GM21825 (cell line): ENCODE measurements around the gene MICAL2.

Source experiments
- ATAC-seq: cut with Tn5 transposase; IDR thresholded peaks from one replicate; pipeline ENCODE4 v1.9.1; 2021; ENCODE audit warnings: mild to moderate bottlenecking, moderate library complexity; ENCODE audit not compliant: unreplicated experiment

Gene MICAL2

DNA sequence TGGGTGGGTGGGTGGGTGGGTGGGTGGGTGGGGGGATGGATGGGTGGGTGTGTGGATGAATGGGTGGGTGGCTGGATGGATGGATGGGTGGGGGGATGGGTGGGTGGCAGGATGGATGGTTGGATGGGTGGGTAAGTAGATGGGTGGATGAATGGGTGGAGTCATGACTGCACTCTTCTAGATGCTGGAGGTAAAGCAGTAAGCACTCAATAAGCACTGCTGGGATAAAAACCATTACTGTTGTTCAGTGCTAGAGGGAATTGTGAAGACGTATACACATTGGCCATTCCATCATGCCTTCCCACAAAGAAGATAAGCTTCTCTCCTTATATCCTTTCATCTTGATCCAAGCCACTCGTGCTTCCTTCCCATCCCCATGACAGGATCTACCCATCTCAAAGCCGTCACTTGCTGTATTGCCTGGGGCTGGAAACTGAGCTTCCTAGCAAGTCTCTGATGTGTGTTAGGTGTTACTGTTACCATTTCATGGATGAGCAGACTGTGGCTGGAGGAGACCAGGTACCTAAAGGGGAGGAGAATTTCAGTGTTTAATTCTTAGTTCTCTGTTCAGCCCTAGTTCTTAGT lies 74.8 kb downstream of the MICAL2 start:
- no peak for ATAC-seq

DNA sequence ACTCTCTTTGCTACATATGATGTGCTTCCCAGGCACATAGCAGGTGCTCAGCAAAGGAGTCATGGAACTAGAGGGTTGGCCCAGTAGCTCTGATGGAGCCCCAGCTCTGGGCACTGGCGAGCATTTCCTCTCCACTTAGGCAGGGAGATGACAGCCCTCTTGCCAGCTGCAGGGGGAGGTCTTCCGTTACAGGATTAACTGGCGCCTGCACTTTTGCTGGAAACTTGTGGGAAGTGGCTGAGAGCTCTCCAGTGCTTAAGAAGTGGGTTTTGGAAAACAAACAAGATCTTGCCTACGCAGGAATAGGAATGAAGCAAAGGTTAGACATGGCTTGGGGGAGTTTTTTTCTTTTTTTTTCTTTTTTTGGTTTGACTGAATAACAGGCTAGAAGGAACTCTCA lies 75.5 kb downstream of the MICAL2 start:
- no peak for ATAC-seq

DNA sequence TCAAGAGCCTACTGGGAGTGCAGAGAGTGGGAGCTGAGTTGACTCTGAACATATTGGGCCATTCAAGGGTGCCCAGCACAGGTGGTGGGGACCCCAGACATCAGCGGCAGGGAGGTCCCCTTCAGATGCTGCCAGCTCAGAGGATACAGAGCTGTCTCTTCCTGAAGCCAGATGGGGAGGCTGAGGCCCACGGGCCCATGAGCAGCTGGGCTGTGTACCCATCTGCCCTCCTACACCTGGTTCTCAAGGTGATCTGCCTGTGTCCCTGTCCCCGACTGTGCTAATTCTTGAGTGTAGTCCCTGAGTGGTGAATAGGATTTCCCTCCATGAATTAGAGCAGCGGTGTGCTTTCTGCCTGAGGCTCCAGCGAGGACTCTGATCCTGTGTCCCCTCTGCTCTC lies 76.3 kb downstream of the MICAL2 start:
- ATAC-seq, result no peak

DNA sequence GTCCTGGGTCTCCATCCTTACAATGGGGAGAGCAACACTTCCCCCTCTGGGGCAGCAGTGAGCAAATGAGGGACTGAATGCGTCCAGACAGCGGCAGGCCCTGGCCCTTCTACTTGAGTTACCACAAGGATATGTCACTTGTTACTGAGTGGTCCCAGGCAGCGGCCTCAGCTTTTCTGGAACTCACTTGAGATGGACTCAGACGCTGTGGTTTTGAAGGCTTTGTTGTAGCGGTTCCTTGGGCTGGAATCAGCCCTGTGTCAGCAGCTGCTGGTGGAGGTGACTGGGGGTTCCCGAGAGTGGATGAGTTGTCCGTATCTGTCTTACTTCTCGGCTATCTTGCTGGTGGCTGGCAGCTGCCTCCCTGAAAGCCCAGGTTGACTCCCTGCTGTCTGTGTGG lies 77.0 kb downstream of the MICAL2 start:
- ATAC-seq, result no peak

DNA sequence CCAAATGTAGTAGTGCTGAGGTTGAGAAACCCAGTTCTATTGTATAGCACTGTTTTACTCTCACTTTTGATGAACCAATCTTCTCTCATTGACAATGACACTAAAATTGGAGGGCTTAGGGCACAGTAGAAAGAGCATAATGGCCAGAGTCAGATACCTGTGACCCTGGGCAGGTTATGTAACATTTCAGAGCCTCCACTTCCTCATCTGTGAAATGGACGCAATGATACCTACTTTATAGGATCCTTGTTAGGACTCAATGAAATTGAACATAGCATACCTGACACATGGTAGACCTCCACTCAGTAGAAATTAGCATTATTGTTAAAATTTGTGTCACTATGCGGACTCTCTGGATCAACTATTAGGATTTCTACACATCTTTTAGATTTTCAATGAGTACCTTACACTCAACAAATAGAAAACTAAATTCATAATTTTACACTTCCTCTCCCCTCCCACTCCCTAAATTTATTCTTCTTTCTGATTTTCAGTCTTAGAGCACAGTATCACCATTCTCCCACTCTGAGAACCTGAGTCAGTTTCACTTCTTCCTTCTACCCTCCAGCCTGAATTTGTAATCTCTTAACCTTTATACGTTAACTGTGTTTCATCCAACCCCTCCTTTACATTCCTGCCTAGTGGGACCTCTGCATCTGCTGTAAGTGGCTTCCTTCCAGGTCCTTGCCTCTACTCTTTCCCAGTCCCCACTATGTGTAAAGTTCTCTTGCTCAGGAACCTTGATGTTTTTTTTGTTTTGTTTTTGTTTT lies 78.3 kb downstream of the MICAL2 start:
- ATAC-seq, result peak; percentile 80

DNA sequence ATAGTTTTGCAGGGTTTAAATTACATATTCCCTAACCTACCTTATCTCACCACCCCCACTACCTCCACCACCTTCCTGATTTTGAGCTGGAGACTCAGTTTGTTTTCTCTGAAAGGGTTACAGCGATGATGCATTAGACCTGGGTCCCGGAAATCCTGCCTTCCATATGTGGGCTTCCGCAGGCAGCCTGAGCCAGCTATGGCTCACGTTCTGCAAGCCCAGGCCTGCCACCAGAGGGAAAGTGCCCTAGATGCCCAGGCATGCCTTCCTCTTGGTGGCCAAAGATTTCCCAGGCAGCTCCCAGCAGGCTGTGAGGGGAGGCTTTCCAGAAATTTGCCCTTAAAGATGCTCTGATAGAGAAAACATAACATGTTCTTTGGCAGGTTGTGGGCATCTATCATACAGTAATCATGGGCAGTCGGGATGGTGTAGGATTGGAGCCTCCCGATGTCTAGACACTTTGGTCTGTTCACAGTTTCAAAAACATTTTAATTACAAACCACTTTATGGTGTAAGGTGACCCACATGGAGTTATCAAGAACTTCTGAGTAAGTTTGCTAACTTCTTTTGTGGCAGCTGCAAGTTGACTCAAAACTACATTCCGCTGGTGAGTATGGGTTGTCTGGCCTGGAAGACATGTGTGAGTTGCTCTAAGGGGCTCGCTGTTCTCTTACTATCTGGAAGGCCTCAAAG lies 79.3 kb downstream of the MICAL2 start:
- no peak for ATAC-seq

DNA sequence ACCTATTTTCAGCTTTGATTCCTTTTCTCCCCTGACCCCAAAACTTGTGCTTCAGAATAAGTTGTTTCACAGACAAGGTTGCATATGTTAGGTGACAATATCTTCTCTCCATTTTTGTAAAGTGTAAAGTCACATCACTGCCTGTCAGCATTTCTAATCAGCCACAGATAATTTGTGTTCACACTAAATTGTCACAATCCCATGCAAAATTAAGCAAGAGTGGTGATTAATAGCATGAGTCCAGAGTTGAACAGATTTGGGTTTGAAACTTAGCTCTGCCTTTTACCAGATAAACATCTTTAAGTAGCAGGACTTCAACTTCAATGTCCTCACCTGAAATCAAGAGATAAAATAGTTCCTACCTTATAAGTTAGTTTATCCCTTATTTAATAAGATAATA lies 80.1 kb downstream of the MICAL2 start:
- no peak for ATAC-seq

DNA sequence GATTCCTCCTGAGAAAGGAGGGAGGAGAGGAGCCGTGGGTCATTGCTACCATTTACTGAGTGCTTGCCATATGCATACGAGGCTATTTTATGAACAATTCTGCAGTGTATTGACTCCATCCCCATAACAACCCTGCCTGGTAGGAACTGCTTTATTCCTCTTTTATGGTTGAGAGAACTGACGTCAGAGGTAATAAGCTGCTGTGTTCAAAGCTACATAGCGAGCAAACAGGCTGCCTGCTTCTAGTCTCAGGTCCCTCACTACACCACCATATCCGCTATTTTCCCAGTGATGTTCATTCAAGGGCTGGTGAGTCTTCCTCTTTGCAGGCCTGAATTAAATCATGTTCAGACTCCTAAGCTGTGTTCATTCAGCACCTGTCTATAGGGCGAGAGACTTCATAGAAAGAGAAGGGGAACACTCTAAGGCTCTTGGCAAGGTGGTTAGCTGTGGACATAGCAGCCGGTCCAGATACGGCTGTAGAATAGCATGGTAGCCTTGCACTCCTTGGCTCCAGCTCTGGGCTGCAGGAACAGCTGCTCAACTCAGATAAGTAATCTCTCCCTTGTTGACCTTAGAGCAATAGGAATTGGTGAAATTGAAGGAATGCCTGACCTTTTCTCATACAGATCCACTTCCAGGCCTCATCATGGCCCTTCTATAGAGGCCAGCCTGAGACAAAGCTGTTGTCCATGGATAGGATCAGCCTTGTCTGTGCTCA lies 82.6 kb downstream of the MICAL2 start:
- no peak for ATAC-seq

DNA sequence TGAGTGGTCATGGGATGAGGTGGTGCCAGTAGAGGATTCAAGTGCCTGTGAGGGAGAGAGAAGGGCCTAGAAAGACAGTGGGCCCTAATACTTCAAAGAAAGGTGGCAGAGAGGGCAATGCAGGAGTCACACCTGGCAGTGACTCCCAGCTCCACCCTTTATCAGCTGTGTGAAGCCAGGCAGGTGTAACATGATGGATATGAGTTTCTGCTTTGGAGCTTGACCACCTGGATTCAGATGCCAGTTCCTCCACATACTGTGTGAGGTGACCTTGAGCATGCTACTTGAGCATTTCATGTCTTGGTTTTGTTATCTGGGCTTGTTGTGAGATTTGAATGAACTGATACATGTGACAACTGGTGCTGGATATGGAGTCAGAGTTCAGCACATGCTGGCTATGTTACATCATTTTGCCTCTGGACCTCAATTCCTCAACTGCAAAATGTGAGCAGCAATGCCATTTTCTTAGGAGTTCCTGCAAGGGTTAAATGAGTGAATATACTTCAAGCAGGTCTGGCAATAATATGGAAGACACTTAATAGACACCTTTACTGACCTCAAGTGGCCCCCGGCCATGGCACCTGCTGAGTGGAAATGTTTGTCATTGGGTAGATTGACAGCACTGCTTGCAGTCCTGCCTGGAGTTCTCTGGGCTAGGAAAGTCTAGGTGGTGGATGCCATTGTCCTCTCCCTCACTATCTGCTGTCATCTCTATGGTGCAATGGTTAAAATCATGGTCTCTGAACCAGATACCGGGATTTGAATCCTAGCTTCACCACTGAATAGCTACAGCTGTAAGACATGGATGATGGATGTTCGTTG lies 83.3 kb downstream of the MICAL2 start:
- ATAC-seq, result no peak

DNA sequence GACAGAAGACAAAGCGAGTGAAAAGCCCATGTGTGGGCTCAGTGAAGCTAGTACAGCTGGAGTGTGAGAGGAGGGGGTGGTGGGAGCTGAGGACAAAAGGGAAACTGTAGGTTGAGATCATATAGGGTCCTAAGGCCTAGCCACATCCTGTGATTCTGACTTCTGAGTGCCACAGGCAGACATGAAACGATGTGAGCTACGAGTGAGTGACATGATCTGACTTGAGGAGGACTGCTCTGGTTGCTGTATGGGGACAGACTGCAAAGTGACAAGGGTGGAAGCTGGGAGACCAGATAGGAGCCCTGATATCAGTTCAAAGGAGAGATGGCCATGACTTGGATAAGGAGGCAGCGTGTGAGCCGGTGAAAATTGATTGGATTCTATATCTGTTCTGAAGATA lies 85.4 kb downstream of the MICAL2 start:
- peak; percentile 82 for ATAC-seq

DNA sequence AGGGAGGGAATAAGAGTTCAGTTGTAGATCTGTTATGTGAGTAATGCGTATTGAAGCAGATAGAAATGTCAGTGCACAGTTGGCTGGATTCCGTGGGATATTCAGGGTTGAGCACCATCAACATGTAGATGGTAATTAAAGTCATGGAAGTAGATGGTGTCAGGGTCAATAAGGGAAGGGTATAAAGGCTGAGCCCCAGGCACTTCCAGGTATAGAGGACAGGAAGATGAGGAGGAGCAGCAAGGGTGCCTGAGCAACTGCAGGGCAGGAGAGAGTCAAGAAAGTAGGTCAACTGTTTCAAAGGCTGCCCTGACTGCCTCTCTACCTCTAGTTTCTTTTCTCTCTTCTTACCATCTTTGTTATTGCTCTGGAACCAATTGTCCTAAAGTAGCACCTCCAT lies 85.9 kb downstream of the MICAL2 start:
- no peak for ATAC-seq

DNA sequence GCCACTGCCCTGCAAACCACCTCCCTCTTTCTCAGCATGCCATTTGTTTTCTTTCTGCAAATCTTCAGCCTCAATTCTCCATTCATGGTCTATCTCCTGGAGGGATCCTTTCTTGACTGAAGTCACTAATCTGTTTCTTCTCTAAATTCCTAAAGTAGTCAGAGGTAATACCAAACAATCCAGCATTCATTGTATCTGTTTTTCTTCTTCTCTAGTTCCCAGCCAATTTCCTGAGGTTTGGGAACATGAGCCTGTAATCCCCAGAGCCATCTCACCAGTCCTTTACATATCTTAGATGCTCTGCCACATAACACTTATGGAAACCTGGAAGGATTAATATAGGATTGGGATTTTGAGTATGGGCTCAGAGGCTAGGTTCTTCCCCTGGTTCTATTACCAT lies 86.5 kb downstream of the MICAL2 start:
- no peak for ATAC-seq

DNA sequence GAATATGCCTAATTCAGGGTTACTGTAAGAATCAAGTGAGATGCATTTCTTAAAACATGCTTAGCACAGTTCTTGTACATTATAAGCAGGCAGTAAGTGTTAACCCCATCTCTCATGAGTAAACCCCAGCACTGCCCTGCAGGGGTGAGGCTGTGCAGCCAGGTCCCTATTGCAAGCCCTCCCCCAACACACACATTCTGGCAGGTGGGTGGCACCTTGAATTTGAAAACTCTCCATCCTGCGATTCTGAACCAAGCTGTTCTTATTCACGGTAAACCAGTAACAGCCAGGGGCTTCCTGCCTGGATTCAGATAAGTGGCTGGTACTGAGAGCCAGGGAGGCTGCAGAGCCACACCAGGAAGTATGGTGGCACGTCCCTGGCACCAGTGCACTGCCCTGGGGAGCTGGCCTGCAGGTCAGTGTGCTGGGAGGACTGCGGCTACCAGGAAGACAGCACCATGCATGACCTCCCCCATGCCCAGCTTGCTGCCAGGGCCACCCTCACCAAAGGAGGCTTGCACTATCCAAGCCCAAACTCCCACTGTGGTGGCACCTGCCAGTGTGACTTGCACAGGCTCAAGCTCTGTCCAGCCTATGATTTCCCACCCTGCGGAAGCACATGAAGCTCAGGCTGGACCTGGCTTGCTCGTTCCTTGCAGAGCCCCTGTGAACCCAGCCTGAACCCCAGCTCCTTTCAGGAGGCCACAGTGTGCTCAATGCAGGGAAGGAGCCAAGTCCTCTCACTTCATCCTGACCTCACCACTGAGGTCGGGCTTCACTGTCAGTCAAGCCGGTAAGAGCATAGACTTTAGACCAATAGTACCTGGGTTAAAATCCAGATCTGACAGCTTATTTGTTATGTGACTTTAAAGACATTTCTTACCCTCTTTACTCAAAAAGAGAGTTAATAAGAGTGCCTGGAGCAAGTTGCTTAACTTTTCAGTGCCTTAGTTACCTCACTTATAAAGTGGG lies 88.1 kb downstream of the MICAL2 start:
- no peak for ATAC-seq

DNA sequence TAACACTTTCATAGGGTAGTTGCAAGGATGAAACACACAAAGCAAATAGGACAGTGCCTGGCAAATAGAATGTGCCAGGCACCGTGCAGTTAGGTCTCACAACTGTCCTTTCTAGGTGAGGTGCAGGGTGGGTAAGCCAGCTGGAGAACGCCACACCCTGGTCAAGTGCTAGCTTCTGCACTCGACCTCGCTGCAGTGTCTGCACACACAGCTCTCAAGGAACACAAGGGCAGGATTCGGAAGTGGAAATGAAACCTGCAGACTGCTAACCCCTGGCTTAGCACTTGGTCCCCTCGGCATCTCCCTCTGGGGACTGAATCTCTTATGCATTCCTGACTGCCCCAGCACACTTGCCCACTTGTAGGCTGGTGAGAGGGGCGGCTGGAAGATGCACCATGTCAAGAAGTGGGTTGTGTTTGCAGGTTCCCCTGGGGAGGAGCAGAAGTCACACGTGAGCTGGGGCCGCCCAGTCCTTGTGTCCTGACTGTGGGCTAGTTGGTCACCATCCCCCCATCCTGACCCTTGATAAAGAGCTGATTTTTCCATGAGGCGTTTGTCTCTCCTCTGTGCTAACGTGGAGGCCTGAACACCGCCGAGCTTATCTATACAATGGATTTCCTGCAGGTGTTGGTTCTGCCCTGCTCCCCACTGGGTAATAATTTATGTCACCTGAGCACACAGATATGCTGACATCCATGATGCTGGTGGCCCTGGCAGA lies 89.0 kb downstream of the MICAL2 start:
- no peak for ATAC-seq

DNA sequence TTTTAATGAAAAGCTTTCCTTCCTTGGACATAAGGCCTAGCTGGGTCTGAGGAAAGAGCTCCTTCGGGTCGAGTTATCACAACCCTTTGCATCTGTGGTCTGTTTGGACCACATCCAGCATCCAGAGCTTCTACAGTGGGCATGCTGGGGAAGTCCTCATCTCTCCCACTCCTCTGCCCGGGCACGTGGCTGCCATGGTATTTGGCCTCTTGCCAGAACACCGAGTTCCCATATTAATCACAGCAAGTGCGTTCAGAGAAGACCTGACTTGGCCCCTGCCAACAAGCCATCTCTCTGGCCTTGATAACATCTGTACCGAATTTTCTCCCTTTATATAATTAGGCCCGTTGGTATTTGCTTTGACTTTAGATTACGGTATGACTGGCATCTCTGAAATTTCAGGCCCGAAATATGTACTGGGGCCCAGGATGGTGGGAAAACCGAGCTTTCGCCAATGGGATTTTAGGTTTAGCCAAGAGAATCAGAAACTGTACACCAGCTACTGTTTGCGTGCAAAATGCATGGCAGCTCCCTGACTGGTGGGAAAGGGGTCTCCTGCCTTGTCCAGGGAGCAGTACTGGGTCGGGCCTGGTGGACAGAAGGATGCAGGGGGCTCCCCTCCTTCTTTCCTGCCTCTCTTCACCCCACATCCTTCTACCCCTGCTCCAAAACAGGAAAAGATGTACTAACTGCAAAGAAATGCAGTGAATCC lies 90.0 kb downstream of the MICAL2 start:
- ATAC-seq, result no peak

DNA sequence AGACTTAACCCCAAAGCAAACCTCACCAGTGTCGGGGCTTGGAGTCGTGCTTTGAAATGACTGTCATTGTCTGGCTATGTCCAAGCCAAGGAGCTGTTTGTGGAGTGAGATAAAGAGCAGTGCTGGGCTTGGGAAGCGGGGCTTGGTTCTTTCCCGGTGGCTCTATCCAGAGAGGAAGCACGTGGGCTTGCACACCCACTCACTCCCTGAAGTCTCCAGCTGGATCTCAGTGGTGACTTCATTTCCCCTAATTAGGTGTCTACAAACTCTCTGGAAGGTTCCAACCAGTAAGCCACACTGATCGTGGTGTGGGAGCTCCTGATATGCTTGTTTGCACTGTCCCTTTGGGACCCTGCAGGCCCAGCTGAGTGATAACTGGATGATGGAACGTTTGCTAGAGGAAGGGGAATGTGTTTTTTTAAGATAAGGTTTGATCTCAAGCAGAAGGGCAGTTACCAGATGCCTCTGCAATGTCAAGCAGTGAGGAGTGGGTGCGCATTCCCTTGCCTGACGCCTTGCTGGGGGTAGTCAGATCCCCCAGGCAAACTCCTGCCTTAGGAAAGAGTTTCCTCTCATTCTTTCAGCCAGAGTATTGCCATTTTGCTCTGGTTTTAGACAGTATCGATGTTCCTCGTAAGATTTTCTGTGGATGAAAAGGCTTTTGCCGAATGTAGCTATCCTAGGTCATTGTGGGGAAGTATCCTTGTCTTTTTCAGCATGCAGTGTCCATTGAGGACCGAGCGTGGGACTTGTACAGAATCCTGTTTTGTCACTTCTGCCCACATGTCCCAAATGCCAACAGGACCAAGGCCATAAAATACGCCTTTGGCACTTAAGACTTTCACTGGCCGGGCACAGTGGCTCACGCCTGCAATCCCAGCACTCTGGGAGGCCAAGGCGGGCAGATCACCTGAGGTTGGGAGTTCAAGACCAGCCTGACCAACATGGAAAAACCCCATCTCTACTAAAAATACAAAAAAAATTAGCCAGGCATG lies 90.9 kb downstream of the MICAL2 start:
- ATAC-seq, result no peak

DNA sequence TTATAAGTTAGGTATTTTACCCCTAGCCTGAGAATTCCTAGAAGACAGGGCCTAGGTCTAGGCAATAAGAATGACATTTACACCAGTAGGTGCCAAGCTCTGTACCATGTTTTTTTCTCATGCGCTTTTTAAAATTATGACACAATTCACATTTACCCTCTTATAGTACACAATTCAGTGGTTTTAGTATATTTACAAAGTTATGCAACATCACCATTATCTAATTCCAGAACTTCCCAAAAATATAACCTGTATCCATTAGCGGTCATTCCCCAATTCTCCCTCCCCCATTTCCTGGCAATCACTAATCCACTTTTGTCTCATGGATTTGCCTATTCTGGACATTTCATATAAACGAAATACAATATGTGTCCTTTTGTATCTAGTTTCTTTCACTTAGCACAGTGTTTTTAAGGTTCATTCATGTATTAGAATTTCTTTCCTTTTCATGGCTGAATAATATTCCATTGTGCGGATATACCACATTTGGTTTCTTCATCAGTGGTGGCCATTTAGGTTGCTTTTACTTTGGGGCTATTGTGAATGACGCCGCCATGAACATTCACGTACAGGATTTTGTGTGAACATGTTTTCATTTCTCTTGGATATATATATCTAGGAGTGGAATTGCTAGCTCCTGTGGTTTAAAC lies 92.4 kb downstream of the MICAL2 start:
- ATAC-seq, result no peak
